OCI-LY3 (cell line): ENCODE results near the gene SIRT4.

Experiments
- CTCF ChIP-seq: fragments of 200-600, 300-600 bp; sonication (generic); IDR thresholded peaks from 2 replicates; pipeline ENCODE4 v1.5.1; 2014; ENCODE audit warnings: antibody characterized with exemption, low read length, low read depth
- EZH2phosphoT487 ChIP-seq: fragments of 200-600 bp; shearing (Covaris generic); IDR thresholded peaks from 2 replicates; pipeline ENCODE4 v1.6.1; 2018; ENCODE audit warnings: antibody characterized with exemption, mixed run types, low read depth

GRCh38 chr12:120353136-120353535 lies 51.0 kb downstream of the SIRT4 start:
- no peak for TF ChIP-seq CTCF
- no peak for TF ChIP-seq EZH2phosphoT487
